IMR-90 (cell line): ENCODE measurements around the gene B3GNT9.

Source experiments
- RCOR1 ChIP-seq: IDR thresholded peaks from 2 replicates; pipeline ENCODE4 v1.6.1; 2012; ENCODE audit warnings: mild to moderate bottlenecking, low read length, improper control_type of control experiment; ENCODE audit not compliant: insufficient replicate concordance
- TF ChIP-seq, protein P1 (sequence below): conservative IDR thresholded peaks from 2 replicates; pipeline ENCODE4 v1.5.1; 2012; ENCODE audit warnings: mild to moderate bottlenecking, low read depth, low read length, improper control_type of control experiment

DNA sequence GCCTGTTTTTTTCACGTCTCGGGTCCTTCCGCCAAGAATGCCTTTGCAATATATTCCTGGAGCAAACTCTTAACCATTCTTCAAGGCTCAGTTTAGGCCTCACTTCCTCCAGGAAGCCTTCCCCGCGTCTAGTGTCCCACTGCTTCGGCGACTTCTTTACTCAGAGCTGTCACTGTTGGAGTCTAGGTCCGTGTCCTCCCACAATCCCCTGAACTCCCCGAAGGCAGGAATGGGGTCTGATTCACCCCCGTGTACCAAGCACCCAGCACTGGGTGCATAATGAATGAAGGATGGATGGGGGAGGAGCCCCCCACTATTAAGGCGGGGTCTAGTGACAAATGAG is 32.5 kb upstream of the B3GNT9 start:
- TF ChIP-seq RCOR1 = no peak
- TF ChIP-seq, protein P1, sequence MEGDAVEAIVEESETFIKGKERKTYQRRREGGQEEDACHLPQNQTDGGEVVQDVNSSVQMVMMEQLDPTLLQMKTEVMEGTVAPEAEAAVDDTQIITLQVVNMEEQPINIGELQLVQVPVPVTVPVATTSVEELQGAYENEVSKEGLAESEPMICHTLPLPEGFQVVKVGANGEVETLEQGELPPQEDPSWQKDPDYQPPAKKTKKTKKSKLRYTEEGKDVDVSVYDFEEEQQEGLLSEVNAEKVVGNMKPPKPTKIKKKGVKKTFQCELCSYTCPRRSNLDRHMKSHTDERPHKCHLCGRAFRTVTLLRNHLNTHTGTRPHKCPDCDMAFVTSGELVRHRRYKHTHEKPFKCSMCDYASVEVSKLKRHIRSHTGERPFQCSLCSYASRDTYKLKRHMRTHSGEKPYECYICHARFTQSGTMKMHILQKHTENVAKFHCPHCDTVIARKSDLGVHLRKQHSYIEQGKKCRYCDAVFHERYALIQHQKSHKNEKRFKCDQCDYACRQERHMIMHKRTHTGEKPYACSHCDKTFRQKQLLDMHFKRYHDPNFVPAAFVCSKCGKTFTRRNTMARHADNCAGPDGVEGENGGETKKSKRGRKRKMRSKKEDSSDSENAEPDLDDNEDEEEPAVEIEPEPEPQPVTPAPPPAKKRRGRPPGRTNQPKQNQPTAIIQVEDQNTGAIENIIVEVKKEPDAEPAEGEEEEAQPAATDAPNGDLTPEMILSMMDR = no peak
